GM21360 (cell line): ENCODE data around the gene PXDN.
"Not testable (repeated sequence)": the region's sequence is repeated elsewhere in the genome, so short reads cannot be mapped to it uniquely, and the experiment has no call there.

ENCODE experiments used
- ATAC-seq: cut with Tn5 transposase; IDR thresholded peaks from one replicate; pipeline ENCODE4 v1.9.1; 2021; ENCODE audit warnings: mild to moderate bottlenecking, moderate library complexity; ENCODE audit not compliant: unreplicated experiment

PXDN gene

GRCh38 chr2:1743396-1744150 is 742 bp downstream of the PXDN start:
- ATAC-seq, result no peak

GRCh38 chr2:1742681-1743395 is 1.5 kb downstream of the PXDN start:
- no peak for ATAC-seq

DNA sequence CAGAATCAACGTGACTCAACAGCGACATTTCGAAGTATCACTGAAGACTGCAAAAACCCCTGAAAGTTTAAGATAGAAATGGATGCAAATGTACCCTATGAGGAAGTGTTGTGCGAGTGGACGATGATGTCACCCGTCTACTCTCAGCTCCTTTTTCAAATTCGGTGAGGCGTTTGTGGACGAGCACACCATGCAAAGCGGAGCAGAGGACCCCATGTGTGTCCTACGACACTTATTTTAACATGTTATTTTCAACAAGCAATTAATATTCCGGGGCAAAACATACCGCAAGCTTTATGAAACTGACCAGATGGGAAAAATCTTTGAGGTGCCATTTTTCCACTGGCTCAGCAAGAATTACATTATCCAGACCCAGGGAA is 2.0 kb downstream of the PXDN start:
- no peak for ATAC-seq

- ATAC-seq, result no peak
These were observed 2.5 kb downstream of the PXDN start for GRCh38 chr2:1741851-1742250.

DNA sequence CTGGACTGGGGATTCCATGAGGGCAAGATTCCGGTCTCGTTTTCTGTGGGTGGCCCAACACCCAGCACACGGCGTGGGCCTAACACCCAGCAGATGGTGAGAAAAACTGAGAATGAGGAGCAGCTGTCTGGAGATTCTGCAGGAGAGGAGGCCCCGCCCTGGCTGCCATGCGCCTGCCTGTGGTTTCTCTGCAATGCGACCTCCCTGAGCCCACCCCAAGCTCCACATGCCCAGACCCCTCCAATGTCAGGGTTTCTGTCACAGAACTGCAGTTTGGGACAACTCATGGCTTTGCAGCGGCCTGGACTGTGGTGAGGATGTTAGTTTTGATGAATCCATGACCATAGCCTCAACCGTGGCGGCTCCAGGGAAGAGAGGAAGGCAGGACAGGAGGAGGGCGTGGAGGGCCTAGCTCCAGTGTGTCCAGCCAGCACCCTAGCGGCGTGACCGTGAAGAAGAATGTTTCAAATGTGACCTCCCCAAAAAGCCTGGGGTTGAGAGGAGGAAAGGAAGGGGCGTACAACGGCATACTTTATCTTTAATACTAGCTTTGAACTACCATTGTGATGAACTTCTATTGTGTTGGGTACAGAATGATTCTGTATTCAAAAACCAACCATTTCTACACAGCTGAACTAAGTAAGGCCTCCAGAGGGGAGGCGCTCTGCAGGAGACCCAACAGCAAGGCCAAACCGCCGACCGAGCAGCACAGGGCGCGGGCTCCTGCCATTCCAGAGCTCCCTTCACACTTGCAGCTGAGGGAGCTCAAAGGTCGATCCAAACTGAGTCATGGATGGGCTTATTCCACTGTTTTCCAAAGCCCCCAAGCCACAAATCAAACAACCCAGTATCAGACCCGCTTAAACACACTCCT is 3.4 kb downstream of the PXDN start:
- no peak for ATAC-seq

DNA sequence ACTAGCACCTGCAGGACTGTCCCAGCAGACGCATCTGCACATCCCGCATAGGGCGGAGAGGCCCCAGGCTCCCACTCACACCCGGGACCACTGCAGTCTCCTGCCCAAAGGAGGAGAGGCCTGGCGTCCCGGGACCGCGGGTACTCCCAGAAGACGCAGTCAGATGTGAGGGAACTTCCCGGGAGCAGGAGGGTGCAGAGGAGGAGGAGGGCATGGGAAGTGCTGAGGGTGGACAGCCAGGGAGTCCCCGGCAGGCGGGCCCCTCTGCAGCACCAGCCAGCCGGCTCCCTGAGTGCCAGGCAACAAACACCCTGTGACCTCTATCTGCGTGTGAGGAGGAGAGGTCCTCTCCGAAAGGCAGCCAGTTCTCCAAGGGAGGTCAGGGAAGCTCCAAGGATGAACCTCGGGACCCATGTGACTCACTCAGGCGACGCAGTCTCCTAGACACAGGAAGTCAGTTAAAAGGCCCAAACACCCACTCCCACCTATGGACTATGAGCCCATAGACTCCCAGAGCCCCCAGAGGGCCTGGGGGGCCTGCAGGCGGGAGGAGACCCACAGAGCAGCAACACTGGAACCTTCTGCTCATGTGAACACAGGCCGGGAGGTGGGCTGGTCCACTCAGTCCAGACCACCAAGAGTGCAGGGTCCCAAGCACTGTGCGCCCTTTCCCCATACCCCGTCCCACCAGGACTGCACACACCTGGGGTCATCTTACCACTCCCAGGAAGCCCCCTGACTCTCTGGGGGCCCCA is 4.2 kb downstream of the PXDN start:
- no peak for ATAC-seq

DNA sequence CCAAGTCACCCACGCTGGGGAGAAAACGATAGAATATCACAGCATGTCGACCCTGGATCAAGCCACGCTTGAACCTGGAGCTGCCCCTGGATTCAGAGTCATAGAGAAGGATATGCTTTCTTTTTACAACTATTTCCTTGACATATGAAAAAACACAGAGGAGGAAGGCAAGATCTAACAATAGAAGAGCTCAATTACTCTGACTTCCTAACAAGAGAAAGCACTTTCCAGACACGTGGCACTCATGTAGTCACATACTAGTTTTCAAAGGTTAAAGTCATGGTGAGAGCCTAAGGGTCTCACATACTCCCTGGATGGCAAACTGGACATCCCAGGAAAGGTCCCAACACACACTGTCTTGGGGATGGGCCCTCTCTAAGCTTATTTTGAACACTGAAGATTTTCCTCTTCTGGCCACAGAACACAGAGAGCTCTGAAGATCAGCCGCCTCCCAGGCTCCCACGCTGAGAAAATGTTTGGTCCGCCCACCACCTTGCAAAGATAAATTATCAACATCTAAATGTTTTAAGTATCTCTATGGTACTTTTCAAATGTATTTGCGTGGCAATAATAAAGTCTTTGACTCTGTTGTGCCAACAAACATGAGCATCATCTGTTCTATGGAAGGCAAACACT is 4.9 kb downstream of the PXDN start:
- no peak for ATAC-seq

DNA sequence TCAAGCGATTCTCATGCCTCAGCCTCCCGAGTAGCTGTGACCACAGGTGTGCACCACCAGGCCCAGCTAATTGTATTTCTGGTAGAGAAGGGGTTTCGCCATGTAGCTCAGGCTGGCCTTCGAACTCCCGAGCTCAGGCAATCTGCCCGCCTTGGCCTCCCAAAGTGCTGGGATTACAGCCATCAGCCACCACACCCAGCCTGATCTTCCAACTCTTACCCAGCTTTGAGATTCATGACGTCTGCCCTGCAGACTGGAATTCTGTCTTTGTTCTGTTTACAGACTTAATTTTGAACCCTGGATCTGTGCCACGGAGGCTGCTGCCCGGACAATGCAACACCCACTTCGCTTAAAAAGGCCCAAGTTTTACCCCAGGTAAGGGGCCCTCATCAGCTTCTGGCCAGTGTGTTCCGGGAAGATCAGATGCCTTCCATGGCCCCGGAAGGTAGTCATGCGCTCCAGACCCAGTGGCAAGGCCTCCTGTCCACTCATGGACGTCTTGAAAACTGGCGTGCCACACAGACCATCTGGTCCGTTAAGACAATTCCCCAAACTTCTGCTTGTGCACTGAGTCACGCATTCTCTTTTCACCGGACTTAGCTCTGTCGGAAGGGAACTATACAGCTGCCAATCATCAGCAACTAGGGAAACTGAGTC is 5.5 kb downstream of the PXDN start:
- ATAC-seq, result no peak

DNA sequence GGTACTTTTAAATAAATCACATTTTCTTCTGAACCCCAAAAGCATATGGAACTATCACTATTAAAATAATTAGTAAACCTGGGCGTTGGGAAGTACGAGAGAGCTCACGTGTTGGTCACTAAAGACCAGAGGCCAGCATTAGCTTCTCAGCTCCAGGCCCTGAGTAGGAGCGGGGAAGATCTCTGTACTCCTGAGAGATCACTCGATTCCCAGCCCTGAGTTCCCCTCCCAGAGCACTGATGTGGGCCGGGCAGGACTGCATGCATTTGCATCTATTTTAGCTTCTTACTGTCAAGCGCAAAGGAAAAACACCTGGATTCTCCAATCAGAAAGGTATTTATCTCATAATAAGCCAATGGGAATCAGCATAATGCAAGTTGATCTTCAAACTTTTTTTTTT is 6.2 kb downstream of the PXDN start:
- ATAC-seq, result no peak

DNA sequence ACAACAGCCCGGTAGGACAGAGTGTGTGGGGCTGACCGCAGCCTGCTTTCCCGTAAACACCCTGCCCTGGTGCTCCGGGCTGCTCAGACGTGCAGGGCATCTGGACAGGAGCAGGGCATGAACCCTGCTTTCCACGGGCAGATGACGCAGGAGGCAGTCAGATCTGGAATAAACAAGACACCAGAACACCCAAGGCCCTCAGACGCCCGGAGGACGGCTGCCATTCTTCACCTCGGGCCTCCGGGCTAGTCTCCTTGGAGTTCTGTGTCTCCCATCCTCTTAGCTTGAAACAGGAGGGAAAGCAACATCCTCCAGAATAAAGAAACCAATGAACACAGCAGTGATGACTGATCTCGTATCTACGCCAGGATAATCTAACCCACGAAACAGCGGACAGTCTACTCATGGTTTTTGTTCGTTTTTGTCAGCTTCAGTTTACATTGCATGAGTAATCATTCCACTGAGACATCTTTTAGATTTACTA is 7.3 kb downstream of the PXDN start:
- no peak for ATAC-seq

- no peak for ATAC-seq
These were observed 8.3 kb downstream of the PXDN start for GRCh38 chr2:1736045-1736444.

DNA sequence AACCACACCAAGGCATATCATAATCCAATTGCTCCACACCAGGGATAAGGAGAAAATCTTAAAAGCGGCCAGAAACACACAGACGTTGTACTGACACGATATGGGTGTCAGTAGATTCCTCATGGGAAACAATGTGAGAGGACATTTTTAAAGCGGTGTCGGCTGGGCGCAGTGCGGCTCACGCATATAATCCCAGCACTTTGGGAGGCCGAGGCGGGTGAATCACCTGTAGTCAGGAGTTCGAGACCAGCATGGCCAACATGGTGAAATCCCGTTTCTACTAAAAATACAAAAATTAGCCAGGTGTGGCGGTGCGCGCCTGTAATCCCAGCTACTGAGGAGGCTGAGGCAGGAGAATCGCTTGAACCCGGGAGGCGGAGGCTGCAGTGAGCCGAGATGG is 11.0 kb downstream of the PXDN start:
- not testable (repeated sequence) for ATAC-seq

GRCh38 chr2:1731963-1732768 is 12.1 kb downstream of the PXDN start:
- no peak for ATAC-seq

DNA sequence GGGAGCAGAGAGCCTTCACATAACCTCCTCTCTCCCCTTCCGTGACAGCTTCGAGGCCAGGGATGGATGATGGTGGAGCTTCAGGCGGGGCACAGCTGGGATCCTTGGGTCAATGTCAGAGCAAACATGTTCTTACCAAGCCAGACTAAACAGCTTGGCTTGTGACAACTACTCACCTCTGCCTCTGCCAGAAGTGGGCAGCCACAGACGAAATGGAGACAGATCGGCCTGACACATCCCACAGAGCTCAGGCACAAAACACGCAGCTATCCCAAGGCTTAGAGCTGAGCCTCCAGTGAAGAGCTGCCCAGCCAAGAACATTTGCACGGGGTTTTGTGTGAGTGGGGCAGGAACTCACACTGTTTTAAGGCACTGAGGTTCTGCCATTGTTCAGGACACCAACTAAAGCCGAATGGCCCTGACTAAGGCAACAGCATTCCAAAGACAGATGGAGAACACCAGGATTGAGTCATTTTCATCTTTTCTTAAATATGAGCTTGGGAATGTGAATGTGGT is 12.8 kb downstream of the PXDN start:
- ATAC-seq, result no peak

- no peak for ATAC-seq
These were observed 14.0 kb downstream of the PXDN start for GRCh38 chr2:1730015-1730927.

DNA sequence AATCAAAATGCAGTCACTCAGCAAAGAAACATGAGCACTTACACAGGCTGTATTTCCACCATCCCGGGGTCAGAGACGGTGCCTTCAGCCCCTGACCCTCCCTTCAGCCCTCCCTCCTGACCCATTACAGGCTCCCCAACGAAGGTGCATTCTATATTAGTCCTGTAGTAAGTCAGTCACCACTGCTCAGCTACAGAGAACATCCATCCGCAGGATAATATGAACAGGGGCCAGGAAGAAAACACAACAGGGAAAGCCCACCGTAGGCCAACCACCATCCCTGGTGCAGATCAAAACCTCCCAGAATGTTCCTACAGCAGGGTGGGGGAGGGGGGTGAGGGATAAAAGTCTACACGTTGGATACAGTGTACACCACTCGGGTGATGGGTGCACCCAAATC is 15.1 kb downstream of the PXDN start:
- no peak for ATAC-seq

- ATAC-seq, result no peak
These were observed 15.5 kb downstream of the PXDN start for GRCh38 chr2:1728821-1729220.
